Neural progenitor cell (in vitro differentiated cells): ENCODE measurements around the gene KCNMB2. TPM values are rescaled to one million over a fixed set of nuclear protein-coding genes. Genes with fewer than 3 reads are reported as not detected.

ENCODE experiments used
- DNase-seq: peaks from one replicate; pipeline ENCODE4 v3.0.0-alpha.2; 2016; ENCODE audit warnings: low spot score
- H2AFZ ChIP-seq: fragments of 200-600 bp; sonication (generic); replicated peaks from 2 replicates; pipeline ENCODE4 v1.6.1; 2016; ENCODE audit warnings: antibody characterized with exemption
- H3F3A ChIP-seq: fragments of 200-600 bp; sonication (generic); 2 replicates; pipeline ENCODE4 v1.6.1; 2016; ENCODE audit warnings: antibody characterized with exemption, low read depth
- H3K27ac ChIP-seq: fragments of 200-600 bp; sonication (generic); 2 replicates; pipeline ENCODE4 v1.5.1; 2016; ENCODE audit warnings: mild to moderate bottlenecking
- H3K27me3 ChIP-seq: fragments of 200-600 bp; sonication (generic); 2 replicates; pipeline ENCODE4 v1.6.1; 2016; ENCODE audit warnings: mild to moderate bottlenecking, moderate library complexity
- H3K36me3 ChIP-seq: fragments of 200-600 bp; sonication (generic); 2 replicates; pipeline ENCODE4 v1.5.1; 2016
- H3K4me1 ChIP-seq: fragments of 200-600 bp; sonication (generic); 2 replicates; pipeline ENCODE4 v1.6.1; 2016; ENCODE audit warnings: mixed run types
- H3K4me2 ChIP-seq: fragments of 200-600 bp; sonication (generic); 2 replicates; pipeline ENCODE4 v1.6.1; 2016
- H3K4me3 ChIP-seq: fragments of 200-600 bp; sonication (generic); 2 replicates; pipeline ENCODE4 v1.5.1; 2016
- H3K79me2 ChIP-seq: fragments of 200-600 bp; sonication (generic); 2 replicates; pipeline ENCODE4 v1.6.1; 2016; ENCODE audit warnings: low read depth
- H3K9ac ChIP-seq: fragments of 200-600 bp; sonication (generic); 2 replicates; pipeline ENCODE4 v1.6.1; 2016
- H3K9me3 ChIP-seq: fragments of 200-600 bp; sonication (generic); 2 replicates; pipeline ENCODE4 v1.5.1; 2016; ENCODE audit warnings: low read depth
- H4K20me1 ChIP-seq: fragments of 200-600 bp; sonication (generic); 2 replicates; pipeline ENCODE4 v1.6.1; 2016; ENCODE audit warnings: low read depth
- H3K27ac Mint-ChIP-seq: 3 replicates; pipeline ENCODE4 v1.8.0; 2021; ENCODE audit warnings: mixed read lengths
- H3K27me3 Mint-ChIP-seq: 2 replicates; pipeline ENCODE4 v1.8.0; 2022; ENCODE audit warnings: low read depth, mild to moderate bottlenecking, inconsistent platforms, moderate library complexity, mixed read lengths; ENCODE audit not compliant: insufficient read depth
- H3K36me3 Mint-ChIP-seq: 3 replicates; pipeline ENCODE4 v1.8.0; 2021; ENCODE audit warnings: mixed read lengths
- H3K4me1 Mint-ChIP-seq: 3 replicates; pipeline ENCODE4 v1.8.0; 2021; ENCODE audit warnings: mixed read lengths
- H3K4me3 Mint-ChIP-seq: 3 replicates; pipeline ENCODE4 v1.8.0; 2021; ENCODE audit warnings: mild to moderate bottlenecking, moderate library complexity, mixed read lengths
- H3K9me3 Mint-ChIP-seq: 3 replicates; pipeline ENCODE4 v1.8.0; 2020; ENCODE audit warnings: mixed read lengths
- CTCF ChIP-seq: fragments of 200-600 bp; sonication (generic); IDR thresholded peaks from 2 replicates; pipeline ENCODE4 v1.5.1; 2017; ENCODE audit warnings: antibody characterized with exemption, mild to moderate bottlenecking
- EZH2 ChIP-seq: fragments of 200-600 bp; sonication (generic); IDR thresholded peaks from 2 replicates; pipeline ENCODE4 v1.6.1; 2017; ENCODE audit warnings: antibody characterized with exemption, mild to moderate bottlenecking, moderate library complexity
- EZH2phosphoT487 ChIP-seq: fragments of 200-600 bp; sonication (generic); IDR thresholded peaks from 2 replicates; pipeline ENCODE4 v1.6.1; 2017; ENCODE audit warnings: antibody characterized with exemption
- total RNA-seq: library from RNA; depleted of rRNA; stranded (reverse); fragments of >200 nt; gene quantifications from 2 replicates; pipeline ENCODE4 v1.2.3, GENCODE V29; 2015; ENCODE audit warnings: low replicate concordance

Gene KCNMB2
- total RNA-seq, 1 donor from 2014 or later: not detected

- Histone ChIP-seq H3K9me3 (no peaks in the 10 kb centered on the region), H3K27ac (no peak overlapping the region), H3K9ac (no peak overlapping the region), H3K4me1 (no peaks in the 10 kb centered on the region), H3K27me3 (no peaks in the 10 kb centered on the region), H2AFZ (no peak overlapping the region), H3K4me3 (no peak overlapping the region), H3F3A (no peaks in the 10 kb centered on the region), H4K20me1 (no peaks in the 10 kb centered on the region), H3K36me3 (no peaks in the 10 kb centered on the region), H3K4me2 (no peak overlapping the region), H3K79me2 (no peaks in the 10 kb centered on the region)
- Mint-ChIP-seq H3K27ac (no peak overlapping the region), H3K4me3 (no peak overlapping the region), H3K9me3 (peaks cover 2% of the 10 kb centered on the region), H3K36me3 (no peaks in the 10 kb centered on the region), H3K27me3 (no peaks in the 10 kb centered on the region), H3K4me1 (peaks cover 8% of the 10 kb centered on the region)
- TF ChIP-seq EZH2phosphoT487: no peak
- no peak for TF ChIP-seq CTCF
- no peak for TF ChIP-seq EZH2
- DNase-seq: no peak
Measured at GRCh38 chr3:178785961-178786360, 249.7 kb downstream of the KCNMB2 start.

- Histone ChIP-seq H3K79me2 (no peaks in the 10 kb centered on the region), H3K27me3 (no peaks in the 10 kb centered on the region), H3K36me3 (no peaks in the 10 kb centered on the region), H3K4me2 (no peak overlapping the region), H4K20me1 (no peaks in the 10 kb centered on the region), H2AFZ (no peak overlapping the region), H3K9ac (no peak overlapping the region), H3K27ac (no peak overlapping the region), H3K4me3 (no peak overlapping the region), H3F3A (no peaks in the 10 kb centered on the region), H3K4me1 (no peaks in the 10 kb centered on the region), H3K9me3 (no peaks in the 10 kb centered on the region)
- Mint-ChIP-seq H3K4me1 (peaks cover 8% of the 10 kb centered on the region), H3K9me3 (peaks cover 8% of the 10 kb centered on the region), H3K4me3 (no peak overlapping the region), H3K36me3 (no peaks in the 10 kb centered on the region), H3K27ac (no peak overlapping the region), H3K27me3 (peaks cover 2% of the 10 kb centered on the region)
- TF ChIP-seq EZH2: no peak
- no peak for TF ChIP-seq CTCF
- no peak for TF ChIP-seq EZH2phosphoT487
- no peak for DNase-seq
Measured at GRCh38 chr3:178787960-178788359, 251.7 kb downstream of the KCNMB2 start.

- no peaks in the 10 kb centered on the region for H3K27me3 ChIP-seq
- H3K27me3 Mint-ChIP-seq: peaks cover 3% of the 10 kb centered on the region
- no peak overlapping the region for H3K27ac ChIP-seq
- no peaks in the 10 kb centered on the region for H3K36me3 ChIP-seq
- no peaks in the 10 kb centered on the region for H3K79me2 ChIP-seq
- no peak overlapping the region for H3K4me3 Mint-ChIP-seq
- no peak overlapping the region for H3K4me3 ChIP-seq
- TF ChIP-seq EZH2phosphoT487 (no peak), CTCF (no peak), EZH2 (no peak)
- DNase-seq: no peak
- no peak overlapping the region for H3K9ac ChIP-seq
- no peaks in the 10 kb centered on the region for H3F3A ChIP-seq
- H3K4me2 ChIP-seq: no peak overlapping the region
- no peaks in the 10 kb centered on the region for H3K9me3 ChIP-seq
- no peaks in the 10 kb centered on the region for H3K4me1 Mint-ChIP-seq
- no peaks in the 10 kb centered on the region for H3K4me1 ChIP-seq
- H2AFZ ChIP-seq: no peak overlapping the region
- peaks cover 8% of the 10 kb centered on the region for H3K9me3 Mint-ChIP-seq
- H4K20me1 ChIP-seq: no peaks in the 10 kb centered on the region
- H3K36me3 Mint-ChIP-seq: no peaks in the 10 kb centered on the region
- no peak overlapping the region for H3K27ac Mint-ChIP-seq
Measured at GRCh38 chr3:178794711-178795110, 258.5 kb downstream of the KCNMB2 start.

GRCh38 chr3:178795349-178795748 is 259.1 kb downstream of the KCNMB2 start:
- no peak overlapping the region for H3K4me3 Mint-ChIP-seq
- peak; percentile 44 for DNase-seq
- no peaks in the 10 kb centered on the region for H3K27me3 ChIP-seq
- H3K4me2 ChIP-seq: no peak overlapping the region
- no peaks in the 10 kb centered on the region for H3K9me3 ChIP-seq
- H3K27me3 Mint-ChIP-seq: peaks cover 3% of the 10 kb centered on the region
- H4K20me1 ChIP-seq: no peaks in the 10 kb centered on the region
- no peak overlapping the region for H3K9ac ChIP-seq
- H3K4me3 ChIP-seq: no peak overlapping the region
- no peaks in the 10 kb centered on the region for H3K36me3 ChIP-seq
- H3F3A ChIP-seq: no peaks in the 10 kb centered on the region
- H3K4me1 Mint-ChIP-seq: no peaks in the 10 kb centered on the region
- peaks cover 6% of the 10 kb centered on the region for H3K9me3 Mint-ChIP-seq
- peak; percentile 24 for TF ChIP-seq CTCF
- no peak for TF ChIP-seq EZH2phosphoT487
- no peak overlapping the region for H3K27ac Mint-ChIP-seq
- no peaks in the 10 kb centered on the region for H3K4me1 ChIP-seq
- no peak overlapping the region for H2AFZ ChIP-seq
- H3K79me2 ChIP-seq: no peaks in the 10 kb centered on the region
- no peaks in the 10 kb centered on the region for H3K36me3 Mint-ChIP-seq
- H3K27ac ChIP-seq: no peak overlapping the region
